Gastroesophageal sphincter (tissue), 4 donors: ENCODE results near the gene DIAPH2. TPM values are rescaled to one million over a fixed set of nuclear protein-coding genes. Genes with fewer than 3 reads are reported as not detected.

Experiments
- ATAC-seq: fragments of 150-250 bp; one replicate; pipeline ENCODE4 v1.9.1; 2016; ENCODE audit warnings: mild to moderate bottlenecking, moderate library complexity
- H3K27ac ChIP-seq, 4 donors: fragments of 200-600 bp; sonication (generic) in 3 of 4; 1 replicate in 3 of 4; 2 replicates in 1 of 4; pipeline ENCODE4 v1.5.1; 2016 to 2019
- H3K27me3 ChIP-seq: fragments of 200-600 bp; sonication (generic); one replicate; pipeline ENCODE4 v1.5.1; 2019
- H3K36me3 ChIP-seq, 2 donors: fragments of 200-600 bp; sonication (generic); one replicate each; pipeline ENCODE4 v1.5.1; 2019; ENCODE audit warnings: control low read depth in 1 of 2
- H3K4me1 ChIP-seq, 3 donors: fragments of 200-600 bp; sonication (generic); 1 replicate in 2 of 3; 2 replicates in 1 of 3; pipeline ENCODE4 v1.5.1; 2016 to 2019; ENCODE audit warnings: control low read depth in 2 of 3
- H3K4me3 ChIP-seq, 2 donors: fragments of 200-600 bp; sonication (generic); one replicate each; pipeline ENCODE4 v1.5.1; 2019; ENCODE audit warnings: mild to moderate bottlenecking in 1 of 2, moderate library complexity in 1 of 2
- H3K9me3 ChIP-seq, 3 donors: fragments of 200-600 bp; sonication (generic); one replicate each; pipeline ENCODE4 v1.5.1; 2017 to 2019; ENCODE audit warnings: control low read depth in 2 of 3
- EP300 ChIP-seq: sonication (generic); formaldehyde crosslinking; IDR thresholded peaks from one replicate; pipeline ENCODE4 v1.6.1; 2017; ENCODE audit warnings: antibody characterized with exemption, mild to moderate bottlenecking
- POLR2A ChIP-seq, 2 donors: fragments of 450-650 bp; IDR thresholded peaks; one replicate each; pipeline ENCODE4 v1.6.1; 2017; ENCODE audit warnings: antibody characterized with exemption in 2 of 2, mild to moderate bottlenecking in 2 of 2, moderate library complexity in 1 of 2
- POLR2AphosphoS5 ChIP-seq: sonication (generic); formaldehyde crosslinking; IDR thresholded peaks from one replicate; pipeline ENCODE4 v1.6.1; 2017; ENCODE audit warnings: antibody characterized with exemption
- WGBS, 2 donors: methylation state at CpG; one replicate each; pipeline ENCODE4 v1.1.5; 2018; ENCODE audit warnings: low coverage in 1 of 2; 5-methylcytosine and 5-hydroxymethylcytosine counted together
- total RNA-seq, 4 donors: library from RNA; depleted of rRNA; stranded (reverse); fragments of >200 nt; gene quantifications; one replicate each; pipeline ENCODE4 v1.1.0, GENCODE V29; 2016
- TF ChIP-seq, protein P1 (sequence below), 4 experiments: fragments of 200-600 bp in 2 of 4; fragments of 450-650 bp in 2 of 4; sonication (generic) in 1 of 4; IDR thresholded peaks; one replicate each; pipeline ENCODE4 v1.5.1; 2017 to 2019; ENCODE audit warnings: antibody characterized with exemption in 4 of 4, mild to moderate bottlenecking in 2 of 4, moderate library complexity in 2 of 4

Gene DIAPH2
- total RNA-seq, 4 donors from 2014 or later, result 46.1 to 93.9 (median 76.5) TPM

DNA sequence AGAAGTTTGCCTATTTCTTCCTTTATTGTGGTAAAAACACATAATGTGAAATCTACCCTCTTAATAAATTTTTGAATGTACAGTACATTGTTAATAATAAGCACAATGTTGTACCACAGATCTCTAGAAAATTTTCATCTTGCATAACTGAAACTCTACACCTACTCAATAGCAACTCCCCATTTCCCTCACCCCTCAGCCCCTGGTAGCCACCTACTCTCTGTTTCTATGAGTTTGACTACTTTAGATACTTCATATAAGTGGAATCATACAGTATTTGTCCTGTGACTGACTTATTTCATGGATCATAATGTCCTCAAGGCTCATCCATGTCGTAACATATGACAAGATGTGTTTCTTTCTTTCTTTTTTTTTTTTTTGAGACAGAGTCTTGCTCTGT lies 645.5 kb downstream of the DIAPH2 start:
- ATAC-seq, result no peak
- TF ChIP-seq, protein P1, sequence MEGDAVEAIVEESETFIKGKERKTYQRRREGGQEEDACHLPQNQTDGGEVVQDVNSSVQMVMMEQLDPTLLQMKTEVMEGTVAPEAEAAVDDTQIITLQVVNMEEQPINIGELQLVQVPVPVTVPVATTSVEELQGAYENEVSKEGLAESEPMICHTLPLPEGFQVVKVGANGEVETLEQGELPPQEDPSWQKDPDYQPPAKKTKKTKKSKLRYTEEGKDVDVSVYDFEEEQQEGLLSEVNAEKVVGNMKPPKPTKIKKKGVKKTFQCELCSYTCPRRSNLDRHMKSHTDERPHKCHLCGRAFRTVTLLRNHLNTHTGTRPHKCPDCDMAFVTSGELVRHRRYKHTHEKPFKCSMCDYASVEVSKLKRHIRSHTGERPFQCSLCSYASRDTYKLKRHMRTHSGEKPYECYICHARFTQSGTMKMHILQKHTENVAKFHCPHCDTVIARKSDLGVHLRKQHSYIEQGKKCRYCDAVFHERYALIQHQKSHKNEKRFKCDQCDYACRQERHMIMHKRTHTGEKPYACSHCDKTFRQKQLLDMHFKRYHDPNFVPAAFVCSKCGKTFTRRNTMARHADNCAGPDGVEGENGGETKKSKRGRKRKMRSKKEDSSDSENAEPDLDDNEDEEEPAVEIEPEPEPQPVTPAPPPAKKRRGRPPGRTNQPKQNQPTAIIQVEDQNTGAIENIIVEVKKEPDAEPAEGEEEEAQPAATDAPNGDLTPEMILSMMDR (IDR thresholded peaks at IDR 0.05), result no peak
- no peak for TF ChIP-seq POLR2A (IDR thresholded peaks at IDR 0.05)
- no peak for TF ChIP-seq POLR2AphosphoS5
- TF ChIP-seq EP300, result no peak
- no peaks in the 10 kb centered on the region for H3K27me3 ChIP-seq
- no peak overlapping the region for H3K4me3 ChIP-seq
- no peaks in the 10 kb centered on the region for H3K36me3 ChIP-seq
- H3K27ac ChIP-seq, result no peak overlapping the region
- H3K9me3 ChIP-seq, result no peaks in the 10 kb centered on the region
- no peaks in the 10 kb centered on the region for H3K4me1 ChIP-seq
- WGBS, 2 donors, result 67 to 86% methylated on average over 1 of the region's 1 CpG

DNA sequence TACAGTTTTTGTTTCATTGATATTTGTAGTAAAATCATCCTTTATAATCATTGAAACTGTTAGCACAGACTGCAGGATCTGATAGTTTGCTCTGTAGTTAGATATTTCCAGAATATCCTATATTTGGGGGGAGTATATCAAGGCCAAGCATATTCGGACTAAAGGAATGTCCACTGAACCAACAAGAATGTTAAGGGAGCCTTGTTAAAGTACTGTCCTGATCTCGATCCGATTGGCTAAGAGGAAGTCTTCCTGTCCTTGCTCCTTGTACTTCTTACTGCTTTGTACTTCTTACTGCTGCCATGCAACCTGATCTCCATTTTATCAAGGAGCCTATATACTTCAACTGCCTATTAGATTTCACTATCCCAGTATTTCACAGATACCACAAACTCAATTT lies 648.3 kb downstream of the DIAPH2 start:
- no peak for TF ChIP-seq POLR2A (IDR thresholded peaks at IDR 0.05)
- TF ChIP-seq POLR2AphosphoS5, result no peak
- TF ChIP-seq, protein P1 (IDR thresholded peaks at IDR 0.05), result no peak
- TF ChIP-seq EP300, result no peak
- 86 to 100% methylated on average over 3 of the region's 3 CpGs for whole genome bisulfite sequencing, 2 donors
- H3K36me3 ChIP-seq, result no peaks in the 10 kb centered on the region
- ATAC-seq, result no peak
- H3K9me3 ChIP-seq, result no peaks in the 10 kb centered on the region
- no peak overlapping the region for H3K27ac ChIP-seq
- no peak overlapping the region for H3K4me3 ChIP-seq
- no peaks in the 10 kb centered on the region for H3K27me3 ChIP-seq
- no peaks in the 10 kb centered on the region for H3K4me1 ChIP-seq

DNA sequence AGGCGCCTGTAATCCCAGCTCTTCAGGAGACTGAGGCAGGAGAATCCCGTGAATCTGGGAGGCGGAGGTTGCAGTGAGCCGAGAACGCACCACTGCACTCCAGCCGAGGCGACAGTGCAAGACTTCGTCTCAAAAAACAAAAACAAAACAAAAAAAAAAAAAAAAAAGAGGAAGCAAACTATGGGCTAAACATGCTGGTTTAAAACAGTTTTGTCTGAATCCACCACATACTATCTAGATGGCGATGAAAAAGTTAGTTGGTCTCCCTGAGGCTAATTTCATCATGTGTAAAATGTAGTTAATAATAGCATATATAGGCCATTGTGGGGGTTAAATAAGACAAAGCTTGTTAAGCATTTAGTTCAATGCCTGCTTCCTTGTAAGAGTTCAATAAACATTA lies 650.2 kb downstream of the DIAPH2 start:
- WGBS, 2 donors, result 100% methylated on average over 1 of the region's 9 CpGs
- Histone ChIP-seq H3K9me3 (no peaks in the 10 kb centered on the region), H3K27me3 (no peaks in the 10 kb centered on the region), H3K27ac (no peak overlapping the region), H3K36me3 (no peaks in the 10 kb centered on the region), H3K4me1 (no peaks in the 10 kb centered on the region), H3K4me3 (no peak overlapping the region)
- TF ChIP-seq EP300 (no peak), POLR2A (IDR thresholded peaks at IDR 0.05) (no peak), POLR2AphosphoS5 (no peak)
- TF ChIP-seq, protein P1 (IDR thresholded peaks at IDR 0.05), result no peak
- no peak for ATAC-seq

DNA sequence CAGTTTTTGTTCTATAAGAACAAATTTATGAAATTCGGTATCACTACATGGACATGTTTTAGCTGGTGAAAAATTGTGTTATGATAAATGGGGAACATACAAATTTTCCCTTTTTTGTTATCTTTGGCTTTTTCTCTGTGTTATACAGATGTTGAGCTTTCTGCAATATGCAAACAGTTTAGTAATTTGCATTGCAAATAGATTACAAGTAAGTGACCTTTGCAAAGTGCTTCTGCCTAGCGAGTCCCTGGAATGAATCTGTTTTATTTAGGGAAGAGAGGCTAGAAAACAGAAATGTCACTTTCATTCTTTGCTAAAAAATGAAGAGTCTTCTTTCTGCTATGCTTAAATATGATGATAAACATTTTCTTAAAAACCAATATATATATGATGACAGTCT lies 660.1 kb downstream of the DIAPH2 start:
- H3K27ac ChIP-seq, result no peak overlapping the region
- no peak for ATAC-seq
- no peaks in the 10 kb centered on the region for H3K36me3 ChIP-seq
- no peak for TF ChIP-seq POLR2AphosphoS5
- no peak for TF ChIP-seq EP300
- TF ChIP-seq, protein P1 (IDR thresholded peaks at IDR 0.05), result no peak
- no peak for TF ChIP-seq POLR2A (IDR thresholded peaks at IDR 0.05)
- no peaks in the 10 kb centered on the region for H3K27me3 ChIP-seq
- H3K9me3 ChIP-seq, result no peaks in the 10 kb centered on the region
- no peak overlapping the region for H3K4me3 ChIP-seq
- 52 to 81% methylated on average over 2 of the region's 2 CpGs for WGBS, 2 donors
- no peaks in the 10 kb centered on the region for H3K4me1 ChIP-seq

DNA sequence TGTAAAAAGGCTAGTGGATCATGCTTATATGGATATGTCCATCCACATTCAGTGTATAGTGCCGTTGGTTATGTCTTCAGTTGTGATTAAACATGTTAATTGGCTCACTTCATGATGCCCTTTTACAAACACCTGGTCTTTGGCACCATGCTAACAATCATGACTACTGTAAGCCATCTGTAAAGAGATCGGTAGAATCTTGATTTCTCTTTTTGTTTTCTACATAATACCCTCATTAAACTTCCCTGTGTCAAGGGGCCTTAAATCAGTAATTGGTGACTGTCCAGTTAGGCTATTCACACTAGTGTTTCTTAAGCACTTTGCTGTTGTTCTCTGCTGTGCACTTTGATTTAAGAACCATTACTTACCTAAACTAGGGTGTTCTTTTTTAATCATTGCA lies 674.3 kb downstream of the DIAPH2 start:
- TF ChIP-seq, protein P1 (IDR thresholded peaks at IDR 0.05), result no peak
- no peak for TF ChIP-seq POLR2A (IDR thresholded peaks at IDR 0.05)
- no peak for TF ChIP-seq POLR2AphosphoS5
- TF ChIP-seq EP300, result no peak
- Histone ChIP-seq H3K27ac (no peak overlapping the region), H3K27me3 (no peaks in the 10 kb centered on the region), H3K36me3 (no peaks in the 10 kb centered on the region), H3K4me3 (no peak overlapping the region), H3K4me1 (no peaks in the 10 kb centered on the region), H3K9me3 (no peaks in the 10 kb centered on the region)
- no peak for ATAC-seq
- 71 to 75% methylated on average over 2 of the region's 2 CpGs for WGBS, 2 donors
